Thymus (tissue), 11 donors: ENCODE results near the gene TNIP2. TPM values are rescaled to one million over a fixed set of nuclear protein-coding genes. Genes with fewer than 3 reads are reported as not detected.

Experiments used
- DNase-seq, 9 donors: peaks; one replicate each; pipeline ENCODE4 v3.0.0-alpha.2; 2013; ENCODE audit warnings: low spot score in 9 of 9, low read depth in 6 of 9, missing footprints in 1 of 9
- H3K27ac ChIP-seq, 2 donors: one replicate each; pipeline ENCODE4 v1.5.1; 2013; ENCODE audit warnings: control low read depth in 1 of 2, low read depth in 1 of 2, low read length in 1 of 2, mild to moderate bottlenecking in 1 of 2, moderate library complexity in 1 of 2
- H3K27me3 ChIP-seq, 2 donors: one replicate each; pipeline ENCODE4 v1.5.1; 2013; ENCODE audit warnings: low read length in 1 of 2; ENCODE audit not compliant: control insufficient read depth in 2 of 2, insufficient read depth in 1 of 2
- H3K36me3 ChIP-seq, 2 donors: one replicate each; pipeline ENCODE4 v1.5.1; 2013; ENCODE audit warnings: low read length in 1 of 2, mild to moderate bottlenecking in 1 of 2, moderate library complexity in 1 of 2; ENCODE audit not compliant: control insufficient read depth in 2 of 2, insufficient read depth in 2 of 2
- H3K4me1 ChIP-seq, 2 donors: one replicate each; pipeline ENCODE4 v1.5.1; 2013; ENCODE audit warnings: low read length in 2 of 2; ENCODE audit not compliant: control insufficient read depth in 2 of 2, insufficient read depth in 2 of 2
- H3K4me3 ChIP-seq, 2 donors: one replicate each; pipeline ENCODE4 v1.5.1; 2013; ENCODE audit warnings: low read length in 2 of 2, control low read depth in 1 of 2, mild to moderate bottlenecking in 1 of 2
- H3K9me3 ChIP-seq, 2 donors: one replicate each; pipeline ENCODE4 v1.5.1; 2013; ENCODE audit warnings: low read length in 1 of 2, mild to moderate bottlenecking in 1 of 2; ENCODE audit not compliant: control insufficient read depth in 2 of 2, insufficient read depth in 1 of 2
- WGBS: extraction: QIAGEN DNeasy Blood & Tissue Kit; methylation state at CpG from one replicate; pipeline ENCODE4 v1.1.7; 2013; 5-methylcytosine and 5-hydroxymethylcytosine counted together
- polyA plus RNA-seq: library from polyadenylated mRNA; stranded (reverse); fragments of 200-250 nt; gene quantifications from one replicate; pipeline ENCODE4 v1.2.3, GENCODE V29; 2013
- total RNA-seq: library from RNA; stranded (reverse); fragments of 120-200 nt; gene quantifications from one replicate; pipeline ENCODE4 v1.2.4, GENCODE V29; 2013
- donor health status: healthy.

Gene TNIP2
- total and polyA plus RNA-seq, 2 donors = 19.7 to 41.8 TPM

GRCh38 chr4:2750719-2751605 lies 5.2 kb downstream of the TNIP2 start:
- no peaks in the 10 kb centered on the region for H3K9me3 ChIP-seq
- DNase-seq = no peak
- H3K36me3 ChIP-seq = peaks cover 19 to 24% of the 10 kb centered on the region in 2 donors
- H3K4me1 ChIP-seq = peaks cover 5 to 23% of the 10 kb centered on the region in 2 donors
- H3K4me3 ChIP-seq = no peak overlapping the region
- no peak overlapping the region for H3K27ac ChIP-seq
- H3K27me3 ChIP-seq = no peaks in the 10 kb centered on the region
- WGBS = 97% methylated on average over 19 of the region's 19 CpGs

GRCh38 chr4:2746891-2747695 lies 9.0 kb downstream of the TNIP2 start:
- Histone ChIP-seq H3K4me1 (peaks cover 0 to 35% of the 10 kb centered on the region in 2 donors), H3K9me3 (no peaks in the 10 kb centered on the region), H3K27ac (peak overlapping the region in 1 of 2 donors; percentile 56), H3K27me3 (no peaks in the 10 kb centered on the region), H3K36me3 (peaks cover 53 to 57% of the 10 kb centered on the region in 2 donors), H3K4me3 (no peak overlapping the region)
- DNase-seq = no peak
- WGBS = 89% methylated on average over 16 of the region's 16 CpGs

DNA sequence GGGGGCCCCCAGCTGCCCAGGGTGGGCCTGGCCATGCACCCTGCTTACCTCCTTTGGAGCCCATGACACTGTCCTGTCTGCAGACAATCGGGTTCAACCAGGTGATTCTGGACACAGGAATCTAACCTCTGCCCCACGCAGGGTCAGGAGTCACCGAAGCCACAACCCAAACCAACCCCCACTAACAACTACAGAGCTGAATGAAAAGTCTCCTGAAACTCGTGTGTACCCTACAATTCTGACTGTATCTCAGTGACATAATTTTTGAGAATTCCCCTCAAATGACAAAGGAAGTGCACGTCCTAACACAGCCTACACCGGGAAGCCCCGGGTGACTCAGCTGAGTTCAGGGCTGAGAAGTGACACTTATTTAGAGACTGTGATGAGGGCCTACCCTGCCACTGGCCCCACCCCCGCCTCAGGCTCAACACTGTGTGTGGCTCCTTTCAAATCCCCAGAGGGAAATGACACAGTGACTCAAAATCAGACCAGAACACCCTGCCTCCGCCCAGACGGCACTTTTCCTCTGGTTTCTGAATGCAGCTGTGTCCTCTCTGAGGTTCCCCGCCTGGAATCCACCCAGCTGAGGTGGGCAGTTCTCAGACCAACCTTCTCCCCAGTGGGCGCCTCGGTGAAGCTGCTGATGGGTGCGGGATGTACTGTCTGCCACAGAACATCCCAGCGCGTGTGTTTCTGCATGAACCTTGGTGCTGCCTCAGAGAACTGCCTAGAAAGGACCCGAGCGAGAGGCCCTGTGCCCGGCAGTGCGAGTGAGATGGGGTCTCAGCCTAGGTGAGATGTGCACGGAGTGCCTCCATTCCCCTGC lies 9.9 kb downstream of the TNIP2 start:
- peaks cover 0 to 35% of the 10 kb centered on the region in 2 donors for H3K4me1 ChIP-seq
- H3K36me3 ChIP-seq = peaks cover 58 to 60% of the 10 kb centered on the region in 2 donors
- peak in 4 of 9 donors; percentile 9 to 53 (median 27) for DNase-seq
- no peak overlapping the region for H3K4me3 ChIP-seq
- H3K9me3 ChIP-seq = no peaks in the 10 kb centered on the region
- 88% methylated on average over 21 of the region's 21 CpGs for WGBS
- no peaks in the 10 kb centered on the region for H3K27me3 ChIP-seq
- H3K27ac ChIP-seq = peak overlapping the region; percentile 57 to 75

GRCh38 chr4:2745516-2745915 lies 10.6 kb downstream of the TNIP2 start:
- Histone ChIP-seq H3K27me3 (no peaks in the 10 kb centered on the region), H3K9me3 (no peaks in the 10 kb centered on the region), H3K36me3 (peaks cover 58 to 60% of the 10 kb centered on the region in 2 donors), H3K4me1 (peaks cover 0 to 35% of the 10 kb centered on the region in 2 donors), H3K27ac (peak overlapping the region; percentile 57 to 75), H3K4me3 (no peak overlapping the region)
- no peak for DNase-seq
- WGBS = 97% methylated on average over 5 of the region's 5 CpGs

DNA sequence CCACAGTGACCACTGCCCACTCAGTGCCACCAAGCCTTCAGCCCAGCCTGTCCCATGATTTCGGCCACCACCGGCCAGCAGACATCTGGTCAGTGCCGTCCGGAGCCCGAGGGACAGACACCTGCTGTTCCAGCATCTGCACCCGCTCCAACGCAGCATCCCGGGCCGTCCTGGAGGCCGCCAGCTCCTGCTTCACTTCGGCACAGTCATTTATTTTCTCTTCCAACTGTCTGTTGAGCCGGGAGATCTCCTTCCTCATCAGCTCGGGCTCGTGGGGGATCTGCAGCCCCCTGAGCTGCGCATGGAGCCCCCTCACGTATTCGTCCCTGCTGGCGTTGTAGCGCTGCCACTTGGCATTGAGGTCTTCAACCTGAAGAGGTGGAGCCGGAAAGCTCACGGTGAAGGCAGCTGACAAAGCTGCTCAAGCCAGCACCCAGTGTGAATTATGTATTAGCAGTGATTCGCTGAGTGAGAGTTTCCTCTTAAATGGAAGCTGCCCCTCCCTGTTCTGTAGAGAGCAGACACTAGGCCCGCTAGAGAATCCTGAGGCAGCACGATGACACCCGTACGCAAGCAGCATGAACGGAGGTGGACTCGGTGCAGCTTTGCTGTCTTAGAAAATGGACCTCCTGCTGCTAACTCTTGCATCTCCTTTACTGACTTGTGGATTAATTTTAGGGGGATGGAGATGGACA lies 11.4 kb downstream of the TNIP2 start:
- no peaks in the 10 kb centered on the region for H3K9me3 ChIP-seq
- peaks cover 58 to 60% of the 10 kb centered on the region in 2 donors for H3K36me3 ChIP-seq
- no peaks in the 10 kb centered on the region for H3K27me3 ChIP-seq
- H3K4me3 ChIP-seq = no peak overlapping the region
- no peak overlapping the region for H3K27ac ChIP-seq
- no peak for DNase-seq
- H3K4me1 ChIP-seq = peaks cover 0 to 35% of the 10 kb centered on the region in 2 donors
- 96% methylated on average over 28 of the region's 28 CpGs for WGBS

DNA sequence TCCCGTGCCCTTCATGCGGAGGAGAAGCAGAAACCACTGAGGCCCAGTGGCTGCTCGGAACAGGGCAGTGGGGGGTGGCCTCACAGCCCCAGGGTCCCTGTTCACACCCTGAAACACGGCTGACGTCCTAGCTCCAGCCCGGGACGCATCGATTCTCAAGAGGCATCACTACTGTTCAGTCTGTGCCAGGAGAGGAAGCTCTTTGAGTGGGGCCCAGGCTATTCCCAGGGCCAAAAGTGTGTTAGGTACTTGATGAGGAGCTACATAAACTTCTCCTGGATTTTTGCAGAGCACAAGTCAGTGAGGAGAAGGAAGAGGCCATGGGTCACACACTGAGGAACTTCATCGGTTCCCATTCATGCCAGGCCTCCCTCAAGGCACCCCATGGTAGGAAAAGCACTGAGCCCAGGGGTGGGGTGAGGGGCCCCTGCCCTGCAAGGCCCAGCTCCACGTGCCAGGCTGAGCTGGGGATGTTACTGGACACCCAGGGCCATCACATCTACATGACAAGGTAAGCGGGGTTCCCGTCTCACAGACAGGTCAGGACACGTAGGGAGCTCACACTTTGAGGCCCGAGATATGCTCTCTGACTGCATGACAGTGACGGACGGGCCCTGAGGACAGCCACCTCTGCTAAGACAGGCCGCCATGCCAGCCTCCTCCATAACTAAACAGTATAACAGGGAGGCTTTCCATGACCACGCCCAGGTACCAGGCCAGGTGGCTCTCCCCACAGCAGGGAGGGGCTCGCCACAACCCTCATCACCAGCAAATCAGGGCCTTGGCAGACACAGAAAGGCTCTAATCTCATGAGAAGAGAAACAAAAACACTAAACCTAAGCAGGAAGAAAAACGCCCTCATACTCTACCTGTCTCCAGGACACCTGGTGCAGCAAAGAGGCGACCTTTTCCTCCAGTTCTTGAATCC lies 12.4 kb downstream of the TNIP2 start:
- no peak for DNase-seq
- H3K27ac ChIP-seq = peak overlapping the region in 1 of 2 donors; percentile 37
- H3K4me1 ChIP-seq = peaks cover 0 to 35% of the 10 kb centered on the region in 2 donors
- WGBS = 94% methylated on average over 21 of the region's 21 CpGs
- H3K36me3 ChIP-seq = peaks cover 58 to 60% of the 10 kb centered on the region in 2 donors
- H3K4me3 ChIP-seq = no peak overlapping the region
- no peaks in the 10 kb centered on the region for H3K27me3 ChIP-seq
- no peaks in the 10 kb centered on the region for H3K9me3 ChIP-seq

- Histone ChIP-seq H3K9me3 (no peaks in the 10 kb centered on the region), H3K27me3 (no peaks in the 10 kb centered on the region), H3K27ac (no peak overlapping the region), H3K4me1 (peaks cover 0 to 35% of the 10 kb centered on the region in 2 donors), H3K36me3 (peaks cover 58 to 60% of the 10 kb centered on the region in 2 donors), H3K4me3 (no peak overlapping the region)
- no peak for DNase-seq
- WGBS = 95% methylated on average over 6 of the region's 6 CpGs
These were observed 13.2 kb downstream of the TNIP2 start for GRCh38 chr4:2742823-2743517.
